ENCODE results near the gene IL31.

IL31 gene

GRCh38 chr12:122150127-122150681, 23.8 kb downstream of the IL31 start:
- no peak for DNase-seq

GRCh38 chr12:122148657-122149056, 25.4 kb downstream of the IL31 start:
- no peak for DNase-seq

GRCh38 chr12:122147514-122148290, 26.3 kb downstream of the IL31 start:
- no peak for DNase-seq

- DNase-seq = no peak
Measured at GRCh38 chr12:122145505-122146330, 28.3 kb downstream of the IL31 start.

- DNase-seq = no peak
Measured at GRCh38 chr12:122144885-122145284, 29.1 kb downstream of the IL31 start.

GRCh38 chr12:122142857-122143256, 31.2 kb downstream of the IL31 start:
- no peak for DNase-seq

GRCh38 chr12:122141911-122142725, 31.9 kb downstream of the IL31 start:
- DNase-seq = no peak

- no peak for DNase-seq
Measured at GRCh38 chr12:122140467-122141257, 33.4 kb downstream of the IL31 start.

GRCh38 chr12:122139941-122140340, 34.1 kb downstream of the IL31 start:
- DNase-seq = no peak

- no peak for DNase-seq
Measured at GRCh38 chr12:122139266-122139665, 34.8 kb downstream of the IL31 start.

GRCh38 chr12:122138616-122139015, 35.4 kb downstream of the IL31 start:
- no peak for DNase-seq

GRCh38 chr12:122138181-122138580, 35.8 kb downstream of the IL31 start:
- no peak for DNase-seq

- DNase-seq = no peak
Measured at GRCh38 chr12:122137681-122138080, 36.3 kb downstream of the IL31 start.

- DNase-seq = no peak
Measured at GRCh38 chr12:122137229-122137628, 36.8 kb downstream of the IL31 start.

GRCh38 chr12:122135437-122136031, 38.5 kb downstream of the IL31 start:
- no peak for DNase-seq

GRCh38 chr12:122133192-122133950, 40.6 kb downstream of the IL31 start:
- DNase-seq = no peak

- DNase-seq = no peak
Measured at GRCh38 chr12:122130150-122130549, 43.9 kb downstream of the IL31 start.

GRCh38 chr12:122129131-122129530, 44.9 kb downstream of the IL31 start:
- no peak for DNase-seq

- DNase-seq = no peak
Measured at GRCh38 chr12:122128481-122128880, 45.5 kb downstream of the IL31 start.

- DNase-seq = no peak
Measured at GRCh38 chr12:122127839-122128238, 46.2 kb downstream of the IL31 start.
